K562 (cell line): Measurements from ENCODE around the gene TMEM128.

Experiments used
- ESRRA ChIP-seq: fragments of 450-650 bp; IDR thresholded peaks from 2 replicates; pipeline ENCODE4 v1.6.1; 2014; ENCODE audit warnings: low read depth, mild to moderate bottlenecking, moderate library complexity, borderline replicate concordance
- TAF1 ChIP-seq: IDR thresholded peaks from 2 replicates; pipeline ENCODE4 v1.6.1; 2011; ENCODE audit warnings: mild to moderate bottlenecking, low read length, moderate library complexity; ENCODE audit not compliant: insufficient read depth, control insufficient read depth, severe bottlenecking; ENCODE audit errors: extremely low read depth

DNA sequence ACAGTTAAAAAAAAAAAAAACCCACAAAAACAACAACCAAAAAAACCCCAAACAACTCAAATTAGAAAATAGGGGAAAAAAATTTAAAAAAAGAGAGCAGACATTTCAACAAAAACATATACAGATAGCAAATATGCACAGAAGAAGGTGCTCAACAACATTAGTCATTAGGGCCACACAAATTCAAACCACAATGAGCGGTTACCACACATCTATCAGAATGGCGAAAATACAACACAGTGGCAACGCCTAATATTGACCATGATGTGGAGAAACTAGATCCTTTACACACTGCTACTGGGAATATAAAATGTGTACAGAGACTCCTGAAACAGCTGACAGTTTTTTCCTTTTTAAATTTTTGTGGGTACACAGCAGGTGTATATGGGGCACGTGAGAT lies 22.5 kb upstream of the TMEM128 start:
- TF ChIP-seq TAF1 (no peak), ESRRA (no peak)
